Measurements from ENCODE around the gene SLC4A2.

- TF ChIP-seq CTCF (IDR thresholded peaks at IDR 0.05) (no peak), POLR2A (IDR thresholded peaks at IDR 0.05) (no peak)
Measured at GRCh38 chr7:151057506-151057988, 1.8 kb upstream of the SLC4A2 start, which contains the start of gene CDK5.
